NCI-H2227 (cell line): ENCODE measurements around the gene TXNRD2.
A peak's percentile ranks its signal among the peaks of the same experiment; 100 is the strongest.
"Not testable (repeated sequence)": the region's sequence is repeated elsewhere in the genome, so short reads cannot be mapped to it uniquely, and the experiment has no call there.

ENCODE experiments used
- DNase-seq: peaks from one replicate; lab custom pipeline; 2025; ENCODE audit not compliant: unreplicated experiment; lab: John Stamatoyannopoulos, UW

The TXNRD2 gene

DNA sequence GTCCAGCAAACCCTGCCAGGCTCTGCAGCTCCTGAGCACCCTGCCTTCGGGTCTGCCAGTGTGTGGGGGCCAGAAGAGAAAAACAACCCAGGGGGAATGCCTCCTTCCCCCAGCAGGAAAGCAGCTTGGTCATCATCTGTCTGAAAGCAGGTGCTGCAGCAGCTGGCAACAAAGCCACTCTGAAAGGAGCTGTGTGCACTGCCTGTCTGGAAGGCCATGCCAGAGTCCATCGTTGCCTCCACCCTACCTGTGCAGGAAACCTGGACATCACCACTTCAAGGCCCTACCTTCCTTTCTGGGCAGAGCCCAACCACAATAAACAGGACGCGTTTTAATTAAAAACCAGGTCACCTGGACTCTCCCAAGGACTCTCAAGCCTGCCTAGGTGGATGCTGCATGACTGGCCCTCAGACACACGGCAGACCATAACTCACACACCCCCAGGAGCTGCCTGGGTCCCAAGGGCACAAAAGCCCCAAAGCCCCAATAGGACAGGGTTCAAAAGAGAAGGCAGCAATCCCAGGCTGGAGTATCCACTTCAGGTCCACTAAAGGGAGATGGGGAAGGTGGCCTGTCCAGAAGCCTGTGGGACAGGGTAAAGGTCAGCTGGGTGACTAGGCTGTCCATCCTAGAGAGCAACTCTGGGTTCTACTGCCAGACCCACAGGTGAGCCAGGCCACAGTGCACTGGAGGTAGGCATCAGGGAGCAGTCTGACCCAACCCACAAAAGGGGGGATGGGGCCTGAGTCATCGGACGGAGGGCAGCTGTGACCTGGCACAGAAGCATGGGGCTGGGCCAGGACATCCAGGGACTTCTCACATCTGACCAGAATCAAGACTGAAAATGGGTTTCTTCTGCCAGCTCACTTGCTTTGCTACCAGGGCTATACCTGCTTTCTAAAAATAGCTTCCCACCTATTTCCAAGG lies 93.1 kb downstream of the TXNRD2 start:
- DNase-seq: no peak

- no peak for DNase-seq
These were observed 94.3 kb downstream of the TXNRD2 start for GRCh38 chr22:19847345-19847632.

GRCh38 chr22:19846620-19847344 lies 94.8 kb downstream of the TXNRD2 start:
- DNase-seq: no peak

- DNase-seq: no peak
These were observed 96.4 kb downstream of the TXNRD2 start for GRCh38 chr22:19845054-19845722.

DNA sequence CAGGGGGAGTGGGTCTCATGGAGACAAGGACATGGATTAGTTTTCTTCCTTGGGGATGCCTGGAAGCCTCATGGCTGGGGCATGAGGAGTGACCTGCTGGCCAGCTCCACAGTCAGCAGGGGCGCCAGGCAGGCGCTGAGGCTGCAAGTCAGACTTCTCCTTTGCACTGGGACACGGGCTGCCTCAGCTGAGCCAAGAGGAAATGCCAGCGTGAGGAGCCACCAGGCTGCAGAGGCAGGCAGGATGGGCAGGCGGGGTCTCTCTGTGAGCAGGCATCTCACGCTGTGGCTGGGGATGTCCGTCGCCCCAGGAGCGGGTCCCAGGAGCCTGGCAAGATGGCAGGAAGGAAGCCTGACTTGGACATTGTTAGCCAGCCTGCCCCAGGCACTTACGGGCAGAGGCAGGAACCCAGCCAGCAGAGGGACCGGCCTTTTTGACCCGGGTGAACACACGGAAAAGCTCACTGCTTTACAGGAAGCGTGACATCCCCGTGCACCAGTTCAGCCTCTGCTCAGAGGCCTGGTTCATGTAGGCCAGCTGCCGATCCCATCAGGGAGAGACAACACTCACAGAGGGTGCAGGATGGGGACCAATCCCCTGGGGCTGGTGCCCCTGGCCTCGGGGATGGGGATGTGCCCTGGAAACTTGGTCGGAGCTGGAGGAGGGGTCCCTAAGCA lies 97.1 kb downstream of the TXNRD2 start:
- no peak for DNase-seq

DNA sequence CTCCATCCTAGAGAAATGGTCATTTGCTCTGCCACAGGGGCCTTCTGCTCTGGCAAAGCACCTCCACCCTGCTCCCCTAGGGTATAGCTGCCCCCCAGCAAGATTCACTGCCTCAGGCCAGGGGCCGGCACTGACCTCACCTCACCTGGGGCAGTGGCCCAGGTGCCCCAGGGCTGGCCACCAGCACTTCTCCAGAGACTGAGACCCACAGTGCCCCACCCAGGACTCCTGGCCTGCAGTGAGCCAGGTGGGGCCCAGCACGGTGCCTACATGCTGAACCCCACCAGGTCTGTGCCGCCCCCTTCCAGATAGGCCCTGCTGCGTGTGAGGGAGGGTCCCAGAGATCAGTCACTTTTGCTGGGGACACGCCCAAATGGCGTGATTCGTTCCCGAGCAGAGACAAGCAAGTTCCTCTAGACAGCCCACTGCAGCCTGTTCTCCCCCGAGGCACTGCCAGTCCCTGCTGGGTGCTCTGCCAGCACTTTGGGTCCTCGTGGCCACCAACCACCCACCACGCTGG lies 97.7 kb downstream of the TXNRD2 start:
- DNase-seq: no peak

- peak; percentile 37 for DNase-seq
These were observed 98.3 kb downstream of the TXNRD2 start for GRCh38 chr22:19843107-19843856.

- no peak for DNase-seq
These were observed 99.1 kb downstream of the TXNRD2 start for GRCh38 chr22:19842393-19843106.

DNA sequence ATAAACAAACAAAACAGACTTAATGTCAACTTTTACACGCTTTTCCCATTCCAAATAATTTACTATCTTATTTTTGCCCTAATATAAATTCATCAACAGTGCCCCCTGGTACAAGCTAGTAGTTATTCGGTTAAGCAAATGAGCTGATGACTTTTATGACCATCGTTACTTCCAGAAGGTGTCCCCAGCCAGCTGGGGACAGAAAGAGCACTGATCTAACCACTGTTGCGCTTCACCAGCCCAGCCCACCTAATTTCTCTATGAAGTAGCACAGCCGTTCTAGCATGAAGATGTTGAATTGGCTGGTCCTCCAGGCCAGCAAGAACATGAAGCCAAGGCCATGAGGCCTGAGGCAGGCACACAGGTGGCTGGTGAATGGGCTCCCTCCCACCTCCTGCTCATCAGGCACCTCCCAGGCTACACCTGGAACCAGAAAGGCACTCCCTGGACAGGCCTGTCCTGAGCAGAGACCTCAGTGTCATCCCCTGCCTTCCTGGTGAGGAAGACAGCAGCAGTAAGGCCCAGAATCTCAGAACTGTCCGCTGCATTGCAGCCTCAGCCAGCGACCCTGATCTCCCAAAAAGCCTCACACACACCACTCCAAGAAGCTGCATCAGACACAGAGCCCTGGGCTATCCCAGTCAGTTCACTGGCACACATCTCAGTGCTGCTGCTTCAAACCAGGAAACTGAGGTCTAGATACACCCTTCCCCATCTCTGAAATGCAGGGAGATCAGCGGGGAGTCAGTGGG lies 99.8 kb downstream of the TXNRD2 start:
- DNase-seq: no peak

DNA sequence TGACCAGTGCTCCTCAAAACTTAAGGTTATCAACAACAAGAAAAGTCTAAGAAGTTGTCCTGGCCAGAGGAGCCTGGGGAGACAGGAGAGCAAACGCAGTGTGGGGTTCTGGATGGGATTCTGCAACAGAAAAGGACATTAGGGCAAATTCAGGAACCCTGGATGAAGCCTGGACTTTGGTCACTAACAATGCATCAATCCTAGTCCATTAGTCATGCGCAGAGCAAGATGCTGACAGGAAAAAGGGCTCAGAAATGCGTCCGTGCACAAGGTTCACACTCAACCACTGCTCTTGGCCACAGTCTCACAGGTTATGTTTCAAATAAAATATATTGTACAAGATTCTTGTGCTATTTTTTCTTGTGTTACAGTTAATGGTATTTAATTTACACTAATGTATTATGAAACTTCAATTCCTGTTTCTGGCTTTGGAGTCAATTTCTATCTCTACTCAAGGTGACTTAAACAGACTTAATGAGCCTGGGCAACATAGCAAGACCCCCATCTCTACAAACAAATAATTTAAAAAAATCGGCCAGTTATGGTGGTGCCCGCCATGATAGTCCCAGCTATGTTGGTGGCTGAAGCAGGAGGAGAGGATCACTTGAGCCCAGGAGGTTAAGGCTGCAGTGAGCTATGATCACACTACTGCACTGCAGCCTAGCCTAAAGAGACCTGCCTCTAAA lies 100.5 kb downstream of the TXNRD2 start:
- DNase-seq: no peak

GRCh38 chr22:19840059-19840458 lies 101.6 kb downstream of the TXNRD2 start:
- no peak for DNase-seq

GRCh38 chr22:19837915-19838314 lies 103.7 kb downstream of the TXNRD2 start:
- no peak for DNase-seq

DNA sequence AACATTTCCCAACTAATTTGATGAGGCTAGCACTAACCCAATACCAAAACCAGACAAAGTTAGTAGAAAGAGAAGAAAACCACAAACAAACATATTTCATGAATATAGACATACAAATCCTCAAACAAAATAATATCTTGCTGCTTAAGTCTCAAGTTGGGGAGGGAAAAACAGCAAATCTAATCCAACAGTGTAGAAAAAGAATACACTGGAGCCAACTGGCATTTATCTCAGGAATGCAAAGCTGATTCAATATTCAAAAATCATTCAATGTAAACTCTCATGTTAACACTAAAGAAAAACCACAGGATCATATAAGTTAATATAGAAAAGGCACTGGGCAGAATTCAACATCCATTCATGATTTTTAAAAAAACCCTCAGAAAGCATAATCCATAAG lies 105.1 kb downstream of the TXNRD2 start:
- no peak for DNase-seq

DNA sequence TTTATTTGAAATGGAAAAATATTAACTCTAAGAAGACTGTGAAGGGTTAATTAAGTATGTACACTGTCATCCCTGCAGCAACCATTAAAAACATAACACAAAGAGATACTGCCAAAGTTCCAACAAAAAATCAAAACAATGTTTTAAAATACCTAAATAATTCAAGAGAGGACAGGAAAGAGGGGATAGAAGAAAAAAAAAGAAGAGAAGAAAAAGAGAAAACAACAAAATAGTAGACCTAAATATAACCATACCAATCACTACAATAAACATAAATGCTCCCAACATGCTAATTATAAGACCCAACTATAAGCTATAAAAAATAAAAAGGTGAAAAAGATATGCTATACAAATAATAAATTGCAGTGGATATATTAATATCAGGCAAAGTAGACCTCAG lies 107.0 kb downstream of the TXNRD2 start:
- DNase-seq: no peak

GRCh38 chr22:19833327-19833726 lies 108.3 kb downstream of the TXNRD2 start:
- DNase-seq: not testable (repeated sequence)

- no peak for DNase-seq
These were observed 109.0 kb downstream of the TXNRD2 start for GRCh38 chr22:19832476-19833108.

DNA sequence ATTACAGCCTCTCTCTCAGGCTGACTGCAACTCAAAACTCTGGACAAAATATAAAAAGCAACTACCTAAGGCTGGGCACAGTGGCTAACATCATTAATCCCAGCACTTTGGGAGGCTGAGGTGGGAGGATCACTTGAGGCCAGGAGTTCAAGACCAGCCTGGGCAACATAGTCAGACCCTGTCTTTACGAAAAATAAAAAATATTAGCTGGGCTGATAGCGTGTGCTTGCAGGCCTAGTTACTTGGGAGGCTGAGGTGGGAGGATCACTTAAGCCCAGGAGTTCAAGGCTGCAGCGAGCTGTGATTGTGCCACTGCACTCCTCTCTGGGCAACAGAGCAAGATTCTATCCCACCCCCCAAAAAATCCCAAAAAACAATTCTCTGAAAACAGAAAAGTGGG lies 109.6 kb downstream of the TXNRD2 start:
- DNase-seq: not testable (repeated sequence)

- no peak for DNase-seq
These were observed 110.6 kb downstream of the TXNRD2 start for GRCh38 chr22:19831016-19831415.
